Keratinocyte (primary cell): ENCODE data around the gene VOPP1.

Experiments used
- EZH2 ChIP-seq: IDR thresholded peaks from one replicate; pipeline ENCODE4 v1.6.1; 2012; ENCODE audit warnings: inconsistent platforms, mild to moderate bottlenecking, low read length, moderate library complexity
- TF ChIP-seq, protein P1 (sequence below), 3 experiments: IDR thresholded peaks in 1 of 3; conservative IDR thresholded peaks in 1 of 3; optimal IDR thresholded peaks in 1 of 3; 2 replicates in 2 of 3; 3 replicates in 1 of 3; pipeline versions ENCODE3 to v1.5.1; 2011; ENCODE audit warnings: low read length in 3 of 3, mild to moderate bottlenecking in 3 of 3, moderate library complexity in 2 of 3, control low read depth in 1 of 3, inconsistent platforms in 1 of 3; ENCODE audit not compliant: insufficient read depth in 2 of 3; ENCODE audit errors: extremely low read depth in 1 of 3

DNA sequence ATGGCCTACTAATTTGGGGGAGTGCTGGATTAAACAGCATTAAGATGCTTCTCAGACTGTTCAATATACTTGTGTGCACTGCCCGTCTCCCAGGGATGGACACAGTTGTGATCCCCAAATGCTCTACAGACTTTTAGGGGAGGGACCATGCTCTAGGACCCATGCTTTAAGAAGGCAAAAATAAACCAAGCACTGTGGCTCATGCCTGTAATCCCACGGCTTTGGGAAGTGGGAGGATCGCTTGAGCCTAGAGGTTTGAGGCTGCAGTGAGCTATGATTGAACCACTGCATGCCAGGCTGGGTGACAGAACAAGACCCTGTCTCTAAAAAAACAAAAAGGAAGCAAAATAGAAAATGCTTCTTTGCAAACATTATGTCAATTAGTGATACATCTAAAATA, 102.6 kb downstream of the VOPP1 start:
- TF ChIP-seq, protein P1, sequence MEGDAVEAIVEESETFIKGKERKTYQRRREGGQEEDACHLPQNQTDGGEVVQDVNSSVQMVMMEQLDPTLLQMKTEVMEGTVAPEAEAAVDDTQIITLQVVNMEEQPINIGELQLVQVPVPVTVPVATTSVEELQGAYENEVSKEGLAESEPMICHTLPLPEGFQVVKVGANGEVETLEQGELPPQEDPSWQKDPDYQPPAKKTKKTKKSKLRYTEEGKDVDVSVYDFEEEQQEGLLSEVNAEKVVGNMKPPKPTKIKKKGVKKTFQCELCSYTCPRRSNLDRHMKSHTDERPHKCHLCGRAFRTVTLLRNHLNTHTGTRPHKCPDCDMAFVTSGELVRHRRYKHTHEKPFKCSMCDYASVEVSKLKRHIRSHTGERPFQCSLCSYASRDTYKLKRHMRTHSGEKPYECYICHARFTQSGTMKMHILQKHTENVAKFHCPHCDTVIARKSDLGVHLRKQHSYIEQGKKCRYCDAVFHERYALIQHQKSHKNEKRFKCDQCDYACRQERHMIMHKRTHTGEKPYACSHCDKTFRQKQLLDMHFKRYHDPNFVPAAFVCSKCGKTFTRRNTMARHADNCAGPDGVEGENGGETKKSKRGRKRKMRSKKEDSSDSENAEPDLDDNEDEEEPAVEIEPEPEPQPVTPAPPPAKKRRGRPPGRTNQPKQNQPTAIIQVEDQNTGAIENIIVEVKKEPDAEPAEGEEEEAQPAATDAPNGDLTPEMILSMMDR (optimal IDR thresholded peaks at IDR 0.05 in 1 of 3, IDR thresholded peaks at IDR 0.05 in 1 of 3, conservative IDR thresholded peaks at IDR 0.05 in 1 of 3; ENCODE audit: extremely low read depth in 1 of 3, insufficient read depth in 2 of 3, low read length in 3 of 3), result no peak
- no peak for TF ChIP-seq EZH2
